SU-DHL-6 (cell line): ENCODE measurements around the gene HNRNPAB.

Experiments used
- H2AFZ ChIP-seq: fragments of 200-600 bp; sonication (generic); 2 replicates; pipeline ENCODE4 v1.6.1; 2014; ENCODE audit warnings: low read depth, mild to moderate bottlenecking, moderate library complexity, mixed read lengths, antibody characterized with exemption, low read length; ENCODE audit not compliant: severe bottlenecking
- H3F3A ChIP-seq: fragments of 200-600 bp; shearing (Covaris generic); 2 replicates; pipeline ENCODE4 v1.6.0; 2016; ENCODE audit warnings: antibody characterized with exemption, mild to moderate bottlenecking; ENCODE audit not compliant: insufficient read depth
- H3K27ac ChIP-seq: fragments of 200-600 bp; sonication (generic); 2 replicates; pipeline ENCODE4 v1.5.1; 2016; ENCODE audit warnings: low read depth, mild to moderate bottlenecking, low read length, moderate library complexity, mixed read lengths
- H3K27me3 ChIP-seq: fragments of 200-600 bp; sonication (generic), shearing (Covaris generic); 2 replicates; pipeline ENCODE4 v1.6.0; 2014; ENCODE audit warnings: mild to moderate bottlenecking, low read length
- H3K36me3 ChIP-seq: fragments of 200-600 bp; sonication (generic); 2 replicates; pipeline ENCODE4 v1.6.1; 2014; ENCODE audit warnings: mild to moderate bottlenecking, low read length, mixed read lengths
- H3K4me2 ChIP-seq: fragments of 300-600, 200-600 bp; shearing (Covaris generic), sonication (generic); 2 replicates; pipeline ENCODE4 v1.6.0; 2014; ENCODE audit warnings: low read length, low read depth, mild to moderate bottlenecking; ENCODE audit not compliant: poor library complexity, severe bottlenecking
- H3K4me3 ChIP-seq: fragments of 200-600 bp; sonication (generic); 2 replicates; pipeline ENCODE4 v1.5.1; 2014; ENCODE audit warnings: antibody characterized with exemption, low read length, mild to moderate bottlenecking, mixed read lengths; ENCODE audit not compliant: insufficient read depth, poor library complexity, severe bottlenecking
- H3K79me2 ChIP-seq: fragments of 200-600 bp; sonication (generic); 2 replicates; pipeline ENCODE4 v1.6.1; 2014; ENCODE audit warnings: mild to moderate bottlenecking, low read length, moderate library complexity; ENCODE audit not compliant: insufficient read depth
- H3K9ac ChIP-seq: fragments of 200-600 bp; sonication (generic); 2 replicates; pipeline ENCODE4 v1.7.0; 2014; ENCODE audit warnings: mild to moderate bottlenecking, low read length
- H3K9me2 ChIP-seq: fragments of 200-600 bp; sonication (generic); replicated peaks from 2 replicates; pipeline ENCODE4 v1.6.1; 2014; ENCODE audit warnings: low read length; ENCODE audit not compliant: insufficient read depth
- H3K9me3 ChIP-seq: fragments of 200-600 bp; sonication (generic); 2 replicates; pipeline ENCODE4 v1.6.1; 2014; ENCODE audit warnings: low read length, mixed read lengths; ENCODE audit not compliant: insufficient read depth
- H4K20me1 ChIP-seq: fragments of 200-600 bp; sonication (generic); 2 replicates; pipeline ENCODE4 v1.6.1; 2014; ENCODE audit warnings: low read depth, mild to moderate bottlenecking, antibody characterized with exemption, low read length, moderate library complexity, mixed read lengths
- EZH2phosphoT487 ChIP-seq: fragments of 200-600 bp; sonication (generic), shearing (Covaris generic); conservative IDR thresholded peaks from 2 replicates; pipeline ENCODE4 v1.6.1; 2018; ENCODE audit warnings: mild to moderate bottlenecking, antibody characterized with exemption, low read length, moderate library complexity, mixed read lengths
- TF ChIP-seq, protein P1 (sequence below): fragments of 200-600 bp; sonication (generic); IDR thresholded peaks from one replicate; pipeline ENCODE4 v1.5.1; 2017; ENCODE audit warnings: antibody characterized with exemption, mild to moderate bottlenecking, low read length, moderate library complexity; ENCODE audit not compliant: insufficient read depth, poor library complexity, severe bottlenecking

The HNRNPAB gene

DNA sequence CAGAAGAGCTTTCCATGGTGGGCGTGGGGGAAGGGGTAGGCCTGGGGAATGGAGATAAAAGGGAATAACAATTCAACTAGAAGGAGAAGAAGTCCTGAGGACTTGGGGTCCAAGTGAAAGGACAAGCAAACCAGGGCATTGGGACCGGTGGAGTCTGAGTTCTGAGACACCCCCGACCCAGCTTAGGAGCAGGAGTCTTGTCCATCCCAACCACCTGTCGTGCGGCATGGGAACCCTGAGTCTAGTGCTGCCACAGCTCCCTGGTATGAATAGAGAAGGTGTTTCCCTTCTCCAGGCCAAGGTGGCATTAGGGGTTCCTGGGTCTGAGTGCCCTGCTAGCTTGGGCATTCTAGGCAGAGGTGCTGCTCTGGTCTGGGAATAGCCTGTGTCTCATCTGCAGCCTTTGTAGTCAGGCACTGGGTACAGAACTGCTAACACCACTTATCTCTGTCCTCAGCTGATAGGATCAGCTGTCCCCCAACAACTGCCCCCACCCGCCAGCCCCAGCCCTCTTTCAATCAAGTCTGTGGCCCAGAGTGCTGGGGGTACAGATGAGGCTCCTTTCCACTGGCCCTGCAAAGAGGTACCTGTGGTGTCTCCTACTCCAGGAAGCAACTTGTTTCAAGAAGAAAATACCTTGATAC, 9.9 kb downstream of the HNRNPAB start:
- no peak overlapping the region for H3K27ac ChIP-seq
- no peak overlapping the region for H3K9ac ChIP-seq
- H3K4me2 ChIP-seq = no peak overlapping the region
- no peak overlapping the region for H3K4me3 ChIP-seq
- H3K9me3 ChIP-seq = no peaks in the 10 kb centered on the region
- no peaks in the 10 kb centered on the region for H3K79me2 ChIP-seq
- H2AFZ ChIP-seq = no peak overlapping the region
- H3F3A ChIP-seq = peaks cover 81% of the 10 kb centered on the region
- H3K9me2 ChIP-seq = no peaks in the 10 kb centered on the region
- H3K27me3 ChIP-seq = no peaks in the 10 kb centered on the region
- TF ChIP-seq EZH2phosphoT487 = no peak
- TF ChIP-seq, protein P1, sequence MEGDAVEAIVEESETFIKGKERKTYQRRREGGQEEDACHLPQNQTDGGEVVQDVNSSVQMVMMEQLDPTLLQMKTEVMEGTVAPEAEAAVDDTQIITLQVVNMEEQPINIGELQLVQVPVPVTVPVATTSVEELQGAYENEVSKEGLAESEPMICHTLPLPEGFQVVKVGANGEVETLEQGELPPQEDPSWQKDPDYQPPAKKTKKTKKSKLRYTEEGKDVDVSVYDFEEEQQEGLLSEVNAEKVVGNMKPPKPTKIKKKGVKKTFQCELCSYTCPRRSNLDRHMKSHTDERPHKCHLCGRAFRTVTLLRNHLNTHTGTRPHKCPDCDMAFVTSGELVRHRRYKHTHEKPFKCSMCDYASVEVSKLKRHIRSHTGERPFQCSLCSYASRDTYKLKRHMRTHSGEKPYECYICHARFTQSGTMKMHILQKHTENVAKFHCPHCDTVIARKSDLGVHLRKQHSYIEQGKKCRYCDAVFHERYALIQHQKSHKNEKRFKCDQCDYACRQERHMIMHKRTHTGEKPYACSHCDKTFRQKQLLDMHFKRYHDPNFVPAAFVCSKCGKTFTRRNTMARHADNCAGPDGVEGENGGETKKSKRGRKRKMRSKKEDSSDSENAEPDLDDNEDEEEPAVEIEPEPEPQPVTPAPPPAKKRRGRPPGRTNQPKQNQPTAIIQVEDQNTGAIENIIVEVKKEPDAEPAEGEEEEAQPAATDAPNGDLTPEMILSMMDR = no peak
- H3K36me3 ChIP-seq = peaks cover 22% of the 10 kb centered on the region
- H4K20me1 ChIP-seq = no peaks in the 10 kb centered on the region; the same call in 1 of the 2 replicates

DNA sequence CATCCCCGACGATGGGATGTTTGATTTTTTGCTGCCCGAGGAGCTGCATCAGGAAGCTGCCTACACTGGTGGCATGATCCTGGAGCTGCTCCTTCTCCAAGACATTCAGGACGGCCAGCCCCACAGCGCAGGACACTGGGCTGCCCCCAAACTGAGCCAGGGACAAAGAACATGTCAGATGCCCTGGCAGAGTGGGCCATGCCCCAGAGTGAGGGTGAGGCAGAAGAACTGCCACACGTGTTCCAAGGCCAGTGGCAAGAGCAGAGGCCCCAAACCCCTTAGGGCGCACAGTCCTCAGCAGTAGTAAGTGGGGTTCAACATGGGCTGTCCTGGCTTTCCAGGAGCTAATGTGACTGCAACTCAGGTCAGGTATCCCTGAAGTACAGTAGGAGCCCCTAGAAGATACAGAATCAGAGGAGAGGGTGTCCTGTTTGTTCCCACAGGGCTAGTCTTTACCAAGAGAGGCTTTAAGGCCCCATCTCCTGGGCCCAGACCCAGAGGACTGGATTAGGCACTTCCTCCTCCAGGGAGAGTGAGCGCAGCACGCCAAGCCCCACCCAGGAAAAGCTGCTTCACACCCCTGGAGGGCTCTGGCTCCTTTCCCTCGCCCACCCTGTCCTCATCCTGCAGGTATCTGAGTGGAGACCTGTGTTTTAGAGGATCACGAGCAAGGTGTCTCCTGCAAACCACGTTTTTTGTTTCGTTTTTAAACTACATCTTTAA, 11.1 kb downstream of the HNRNPAB start:
- Histone ChIP-seq H2AFZ (no peak overlapping the region), H3F3A (peaks cover 69% of the 10 kb centered on the region), H3K9ac (no peak overlapping the region), H3K79me2 (no peaks in the 10 kb centered on the region), H3K36me3 (peaks cover 16% of the 10 kb centered on the region), H3K4me3 (no peak overlapping the region), H3K9me3 (no peaks in the 10 kb centered on the region), H3K4me2 (no peak overlapping the region), H3K27me3 (no peaks in the 10 kb centered on the region), H3K27ac (peak overlapping the region; percentile 56), H4K20me1 (no peaks in the 10 kb centered on the region; the same call in 1 of the 2 replicates), H3K9me2 (no peaks in the 10 kb centered on the region)
- TF ChIP-seq, protein P1 = no peak
- no peak for TF ChIP-seq EZH2phosphoT487

DNA sequence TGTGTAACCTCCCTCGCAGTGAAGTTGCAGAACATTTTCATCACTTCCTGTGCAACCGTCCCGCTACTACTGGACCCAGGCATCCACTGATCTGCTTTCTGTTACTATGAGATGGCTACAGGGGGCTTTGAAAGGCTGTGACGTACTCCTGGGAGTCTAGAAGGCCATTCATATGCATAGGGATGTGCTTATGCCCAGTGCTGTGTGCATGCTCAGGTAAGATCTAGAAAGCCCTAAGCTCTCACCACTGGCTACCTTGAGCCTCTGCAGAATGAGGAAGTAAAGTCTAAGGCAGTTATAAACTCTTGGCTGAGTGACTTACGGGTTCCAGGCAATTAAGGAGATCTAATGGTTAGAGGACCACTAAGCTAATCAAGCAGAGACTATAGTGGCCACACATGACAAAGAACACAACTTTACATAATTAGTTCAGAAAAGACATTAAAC, 11.8 kb downstream of the HNRNPAB start:
- Histone ChIP-seq H3F3A (peaks cover 67% of the 10 kb centered on the region), H3K9me3 (no peaks in the 10 kb centered on the region), H3K36me3 (peaks cover 15% of the 10 kb centered on the region), H2AFZ (no peak overlapping the region), H3K9ac (no peak overlapping the region), H3K4me2 (no peak overlapping the region), H3K27me3 (no peaks in the 10 kb centered on the region), H3K27ac (peak overlapping the region; percentile 56), H3K79me2 (no peaks in the 10 kb centered on the region), H4K20me1 (no peaks in the 10 kb centered on the region; the same call in 1 of the 2 replicates), H3K4me3 (no peak overlapping the region), H3K9me2 (no peaks in the 10 kb centered on the region)
- TF ChIP-seq, protein P1 = no peak
- no peak for TF ChIP-seq EZH2phosphoT487
